ENCODE results near the gene RRAS.
A peak's percentile ranks its signal among the peaks of the same experiment; 100 is the strongest.
"Not testable (repeated sequence)": the region's sequence is repeated elsewhere in the genome, so short reads cannot be mapped to it uniquely, and the experiment has no call there.

The RRAS gene

GRCh38 chr19:49641688-49642491, 1.9 kb upstream of the RRAS start, which contains the start of gene SCAF1:
TSS of gene SCAF1 (plus strand) at chr19:49642209. CDS start at chr19:49645027, 2,818 bp downstream.
- in situ Hi-C loops (cut with HindIII; ENCODE audit: low sequenced_read_pairs), result no loop called here

GRCh38 chr19:49639401-49640112, 386 bp downstream of the RRAS start:
- no peak for TF ChIP-seq CTCF (IDR thresholded peaks at IDR 0.05; ENCODE audit: low read depth, low read length)
- H3K4me3 ChIP-seq (ENCODE audit: low read depth, low read length), result peak overlapping the region; percentile 77
- no peak for DNase-seq (ENCODE audit: low read depth, low spot score)
- in situ Hi-C loops (cut with HindIII; ENCODE audit: low sequenced_read_pairs), result no loop called here

More at GRCh38 chr19:49641688-49642491, 1.9 kb upstream of the RRAS start, which contains the start of gene SCAF1:
- DNase-seq (ENCODE audit: low read depth, low spot score), result peak; percentile 100
- peak within 1 kb of the TSS; percentile 95 for H3K4me3 ChIP-seq (ENCODE audit: low read depth, low read length)
- TF ChIP-seq CTCF (IDR thresholded peaks at IDR 0.05; ENCODE audit: low read depth, low read length), result no peak

- in situ Hi-C loops (cut with HindIII; ENCODE audit: low sequenced_read_pairs), result no loop called here
- peak overlapping the region; percentile 77 for H3K4me3 ChIP-seq (ENCODE audit: low read depth, low read length)
- no peak for TF ChIP-seq CTCF (IDR thresholded peaks at IDR 0.05; ENCODE audit: low read depth, low read length)
- peak; percentile 65 for DNase-seq (ENCODE audit: low read depth, low spot score)
Measured at GRCh38 chr19:49637821-49638738, 1.9 kb downstream of the RRAS start.

- TF ChIP-seq CTCF (IDR thresholded peaks at IDR 0.05; ENCODE audit: low read depth, low read length), result no peak
- no peak for DNase-seq (ENCODE audit: low read depth, low spot score)
- in situ Hi-C loops (cut with HindIII; ENCODE audit: low sequenced_read_pairs), result no loop called here
- H3K4me3 ChIP-seq (ENCODE audit: low read depth, low read length), result no peak overlapping the region
Measured at GRCh38 chr19:49636233-49636932, 3.6 kb downstream of the RRAS start.

- no peak overlapping the region for H3K4me3 ChIP-seq (ENCODE audit: low read depth, low read length)
- peak; percentile 8 for TF ChIP-seq CTCF (IDR thresholded peaks at IDR 0.05; ENCODE audit: low read depth, low read length)
- no peak for DNase-seq (ENCODE audit: low read depth, low spot score)
- in situ Hi-C loops (cut with HindIII; ENCODE audit: low sequenced_read_pairs), result no loop called here
Measured at GRCh38 chr19:49635530-49636232, 4.3 kb downstream of the RRAS start.

GRCh38 chr19:49633273-49633672, 6.7 kb downstream of the RRAS start:
- in situ Hi-C loops (cut with HindIII; ENCODE audit: low sequenced_read_pairs); H3K4me3 ChIP-seq (ENCODE audit: low read depth, low read length); DNase-seq (ENCODE audit: low read depth, low spot score): not testable (repeated sequence)

All from astrocyte of the spinal cord (primary cell).